GOT3 (cell line): ENCODE measurements around the gene BTBD2.

Experiments
- DNase-seq: peaks from one replicate; lab custom pipeline; 2025; ENCODE audit warnings: mixed read lengths; lab: John Stamatoyannopoulos, UW

Gene BTBD2

GRCh38 chr19:1959928-1960589 is 55.5 kb downstream of the BTBD2 start:
- no peak for DNase-seq

- DNase-seq, result no peak
Observed at GRCh38 chr19:1957562-1958248, 57.8 kb downstream of the BTBD2 start.

GRCh38 chr19:1956868-1957492 is 58.5 kb downstream of the BTBD2 start:
- DNase-seq, result no peak

DNA sequence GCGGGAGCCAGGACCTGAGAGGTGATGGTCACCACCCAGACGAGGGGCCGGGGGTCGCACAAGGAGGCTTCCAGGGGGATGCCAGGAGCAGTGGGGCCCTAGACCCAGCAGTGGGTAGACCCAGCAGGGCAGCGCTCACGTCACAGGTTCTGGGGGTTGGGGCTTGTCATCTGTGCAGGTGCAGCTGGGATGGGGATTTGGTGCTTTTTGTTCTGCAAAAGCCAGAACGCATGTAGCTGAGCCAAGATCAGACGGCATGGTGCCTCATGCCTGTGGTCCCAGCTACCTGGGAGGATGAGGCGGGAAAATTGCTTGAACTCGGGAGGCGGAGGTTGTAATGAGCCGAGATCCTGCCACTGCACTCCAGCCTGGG is 59.4 kb downstream of the BTBD2 start:
- DNase-seq, result no peak

- no peak for DNase-seq
Observed at GRCh38 chr19:1955171-1956121, 60.1 kb downstream of the BTBD2 start.

GRCh38 chr19:1954532-1954933 is 61.0 kb downstream of the BTBD2 start:
- no peak for DNase-seq

DNA sequence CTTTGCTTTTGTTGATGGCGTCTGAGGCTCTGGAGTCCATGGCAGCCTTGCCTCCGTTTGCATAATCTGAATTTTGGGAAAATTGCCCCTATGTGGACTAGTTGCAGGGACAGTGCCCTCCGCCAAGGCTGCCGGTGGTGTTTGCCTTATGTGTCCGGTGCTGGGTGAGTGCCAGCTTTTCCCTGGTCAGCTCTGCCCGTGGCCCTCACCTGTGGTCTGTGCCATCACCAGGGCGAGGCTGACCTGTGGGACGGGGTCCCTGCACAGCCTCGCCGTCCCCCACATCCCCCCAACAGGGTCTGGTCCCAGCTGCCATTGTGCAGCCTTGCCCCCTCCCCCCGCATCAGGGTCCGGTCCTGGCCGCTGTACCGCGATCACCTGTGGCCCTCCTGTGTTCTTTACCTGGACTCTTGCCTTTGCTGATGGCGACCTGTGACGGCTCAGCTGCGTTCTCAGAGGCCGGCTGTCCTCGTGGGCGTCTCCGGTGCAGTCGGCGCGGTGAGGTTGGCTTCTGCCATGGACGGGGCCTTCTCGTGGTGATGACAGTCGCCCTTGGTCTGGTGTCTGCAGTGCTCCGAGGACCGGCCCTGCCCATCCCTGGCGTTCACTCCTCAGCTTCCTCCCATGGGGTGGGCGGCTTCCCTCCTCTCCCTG is 61.9 kb downstream of the BTBD2 start:
- DNase-seq, result no peak

GRCh38 chr19:1953037-1953436 is 62.5 kb downstream of the BTBD2 start:
- DNase-seq, result no peak

DNA sequence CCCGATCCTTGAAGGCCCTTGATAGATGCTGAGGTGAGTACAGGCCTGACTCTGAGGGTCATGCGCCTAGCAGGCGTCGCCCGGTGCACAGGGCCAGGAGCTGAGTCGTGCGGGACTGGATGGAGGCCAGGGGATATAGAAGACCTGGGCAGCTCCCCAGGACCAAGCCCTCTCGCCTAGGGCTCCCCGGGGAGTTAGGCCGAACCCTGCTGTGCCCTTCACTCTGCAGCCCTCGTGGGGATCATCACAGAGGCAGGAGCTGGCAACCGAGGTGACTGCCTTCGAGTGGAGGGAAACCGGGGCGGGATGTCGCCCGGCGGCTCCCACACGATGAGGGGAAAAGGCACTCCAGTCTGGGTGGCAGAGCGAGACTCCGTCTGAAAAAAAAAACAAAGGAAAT is 62.9 kb downstream of the BTBD2 start:
- DNase-seq, result no peak

GRCh38 chr19:1950640-1951039 is 64.9 kb downstream of the BTBD2 start:
- no peak for DNase-seq

DNA sequence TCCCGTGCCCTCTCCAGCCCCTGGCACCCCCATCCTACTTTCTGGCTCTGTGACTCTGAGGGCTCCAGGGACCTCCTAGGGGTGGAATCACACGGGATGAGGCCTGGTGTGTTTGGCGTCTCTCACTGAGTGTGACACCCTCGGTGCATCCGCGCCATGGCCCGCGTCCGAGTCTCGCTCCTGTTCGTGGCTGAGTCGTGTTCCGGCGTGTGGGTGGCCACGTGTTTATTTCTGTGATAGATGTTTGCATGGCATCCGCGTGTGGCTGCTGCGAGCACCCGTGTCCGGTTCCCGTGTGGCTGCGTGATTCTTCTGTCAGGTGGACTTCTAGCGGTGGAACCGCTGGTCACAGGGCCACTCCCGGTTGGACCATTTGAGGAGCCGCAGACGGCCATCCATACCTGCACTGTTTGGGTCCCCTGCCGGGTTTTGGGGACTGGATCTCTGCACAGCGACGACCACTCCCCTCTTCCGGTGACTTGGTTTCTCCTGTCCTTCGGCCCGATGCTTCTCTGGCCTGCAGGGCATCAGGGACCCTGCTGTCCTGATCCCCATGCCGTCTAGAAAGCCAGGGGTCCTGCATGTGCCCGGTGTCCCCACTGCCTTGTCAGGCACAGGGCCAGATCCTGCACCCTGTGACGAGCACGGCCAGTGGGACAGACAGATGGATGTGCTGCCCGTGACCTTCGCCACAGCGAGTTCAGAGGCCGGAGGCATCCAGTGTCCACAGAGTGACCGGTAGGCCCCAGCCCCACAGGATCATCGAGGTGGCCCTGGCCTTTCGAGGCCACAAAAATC is 66.0 kb downstream of the BTBD2 start:
- DNase-seq, result no peak

DNA sequence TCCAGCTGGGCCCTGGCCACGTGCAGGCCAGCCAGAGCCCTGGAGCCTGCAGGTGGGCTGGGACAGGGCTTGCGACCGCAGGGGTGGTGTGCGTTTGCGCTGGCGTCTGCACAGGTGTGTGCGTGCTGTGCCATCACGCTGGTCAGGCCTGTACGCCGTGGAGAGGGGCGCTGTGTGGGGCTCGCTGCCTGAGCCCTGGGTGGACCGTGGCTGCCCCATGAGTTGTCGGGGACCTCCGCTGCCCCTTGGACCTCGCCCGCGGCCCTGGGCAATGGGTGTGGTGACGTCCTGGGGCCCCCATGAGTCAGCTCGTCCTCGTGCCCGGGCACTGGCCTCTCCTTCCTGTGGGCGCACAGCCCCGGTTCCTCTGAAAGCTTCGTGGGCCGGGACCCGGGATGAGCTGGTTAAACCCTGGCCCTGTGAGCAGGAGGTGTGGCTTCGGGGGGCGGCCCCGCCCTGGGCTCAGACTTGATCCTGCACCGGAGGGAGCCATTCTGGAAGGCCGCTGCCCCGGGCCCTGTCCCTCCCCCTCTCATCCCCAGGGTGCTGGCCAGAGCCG is 67.8 kb downstream of the BTBD2 start:
- no peak for DNase-seq

DNA sequence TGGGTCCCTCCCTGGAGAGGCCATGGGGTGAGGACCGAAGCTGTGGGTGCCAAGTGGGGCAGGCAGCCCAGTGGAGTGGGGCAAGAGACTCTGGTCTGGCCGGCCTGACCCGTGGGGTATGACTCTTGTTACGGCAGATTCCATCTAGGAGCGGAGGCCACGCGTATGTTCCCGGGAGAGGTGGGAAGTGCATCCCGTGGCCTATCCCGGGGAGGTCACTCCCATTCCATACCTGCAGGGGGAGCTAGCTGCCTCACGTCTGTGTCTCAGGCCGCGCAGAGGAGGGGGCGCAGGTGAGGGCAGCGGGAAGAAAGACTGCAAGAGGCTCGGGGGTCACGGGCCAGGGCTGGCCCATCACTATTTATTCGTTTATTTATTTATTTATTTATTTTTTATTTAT is 69.6 kb downstream of the BTBD2 start:
- no peak for DNase-seq

GRCh38 chr19:1944916-1945561 is 70.5 kb downstream of the BTBD2 start:
- no peak for DNase-seq

GRCh38 chr19:1944088-1944915 is 71.2 kb downstream of the BTBD2 start:
- DNase-seq, result no peak

DNA sequence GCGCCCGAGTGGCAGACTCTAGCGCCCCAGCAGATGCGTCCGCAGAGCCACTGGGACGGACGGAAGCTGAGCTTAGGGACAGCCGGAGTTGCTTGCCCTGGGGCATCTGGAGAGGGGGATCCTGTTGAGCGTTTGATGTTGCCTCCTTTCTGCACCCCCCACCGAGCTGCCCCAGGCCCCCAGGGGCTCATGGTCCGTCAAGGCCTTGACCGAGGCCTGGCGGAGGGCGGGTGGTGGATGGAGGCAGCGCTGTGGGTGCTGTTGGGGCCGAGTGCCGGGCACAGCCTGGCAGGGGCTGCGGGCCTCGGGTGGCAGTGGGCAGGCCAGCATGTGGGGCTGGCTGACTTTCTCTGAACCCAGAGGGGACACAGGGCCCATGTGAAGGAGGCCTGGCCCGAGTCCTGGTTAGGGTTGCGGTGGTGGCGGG is 71.8 kb downstream of the BTBD2 start:
- DNase-seq, result no peak

- DNase-seq, result no peak
Observed at GRCh38 chr19:1942934-1943555, 72.5 kb downstream of the BTBD2 start.

- no peak for DNase-seq
Observed at GRCh38 chr19:1942078-1942933, 73.2 kb downstream of the BTBD2 start.
